ENCODE measurements around the gene MCTP2. TPM values are rescaled to one million over a fixed set of nuclear protein-coding genes. Genes with fewer than 3 reads are reported as not detected.
A peak's percentile ranks its signal among the peaks of the same experiment; 100 is the strongest.

The MCTP2 gene
- total RNA-seq, 1 donor from 2014 or later: 12.8 TPM

- no peak for DNase-seq (ENCODE audit: low spot score in 2 of 2, unreplicated experiment in 2 of 2)
- Mint-ChIP-seq H3K4me1 (peaks cover 49% of the 10 kb centered on the region), H3K9me3 (peaks cover 28% of the 10 kb centered on the region), H3K4me3 (no peak overlapping the region), H3K36me3 (peaks cover 14% of the 10 kb centered on the region), H3K27ac (no peak overlapping the region), H3K27me3 (ENCODE audit: low read depth) (no peaks in the 10 kb centered on the region)
- TF ChIP-seq CTCF (IDR thresholded peaks at IDR 0.05; ENCODE audit: unreplicated experiment): no peak
Measured at GRCh38 chr15:94417501-94418293, 186.3 kb downstream of the MCTP2 start.

GRCh38 chr15:94421706-94422105 is 190.3 kb downstream of the MCTP2 start:
- H3K36me3 Mint-ChIP-seq: peaks cover 14% of the 10 kb centered on the region
- no peak overlapping the region for H3K27ac Mint-ChIP-seq
- H3K9me3 Mint-ChIP-seq: peaks cover 37% of the 10 kb centered on the region
- H3K4me3 Mint-ChIP-seq: no peak overlapping the region
- H3K4me1 Mint-ChIP-seq: peaks cover 12% of the 10 kb centered on the region
- DNase-seq (ENCODE audit: low spot score in 2 of 2, unreplicated experiment in 2 of 2): no peak
- no peaks in the 10 kb centered on the region for H3K27me3 Mint-ChIP-seq (ENCODE audit: low read depth)
- no peak for TF ChIP-seq CTCF (IDR thresholded peaks at IDR 0.05; ENCODE audit: unreplicated experiment)

GRCh38 chr15:94432279-94432678 is 200.9 kb downstream of the MCTP2 start:
- H3K4me3 Mint-ChIP-seq: no peak overlapping the region
- no peak overlapping the region for H3K27ac Mint-ChIP-seq
- no peak for TF ChIP-seq CTCF (IDR thresholded peaks at IDR 0.05; ENCODE audit: unreplicated experiment)
- no peak for DNase-seq (ENCODE audit: low spot score in 2 of 2, unreplicated experiment in 2 of 2)
- no peaks in the 10 kb centered on the region for H3K4me1 Mint-ChIP-seq
- peaks cover under 1% of the 10 kb centered on the region for H3K36me3 Mint-ChIP-seq
- peaks cover 12% of the 10 kb centered on the region for H3K9me3 Mint-ChIP-seq
- H3K27me3 Mint-ChIP-seq (ENCODE audit: low read depth): no peaks in the 10 kb centered on the region

- Mint-ChIP-seq H3K9me3 (no peaks in the 10 kb centered on the region), H3K4me3 (no peak overlapping the region), H3K27me3 (ENCODE audit: low read depth) (no peaks in the 10 kb centered on the region), H3K4me1 (peaks cover 19% of the 10 kb centered on the region), H3K36me3 (no peaks in the 10 kb centered on the region), H3K27ac (no peak overlapping the region)
- TF ChIP-seq CTCF (IDR thresholded peaks at IDR 0.05; ENCODE audit: unreplicated experiment): no peak
- DNase-seq (ENCODE audit: low spot score in 2 of 2, unreplicated experiment in 2 of 2): no peak
Measured at GRCh38 chr15:94439158-94439557, 207.8 kb downstream of the MCTP2 start.

- H3K4me1 Mint-ChIP-seq: peaks cover 34% of the 10 kb centered on the region
- DNase-seq (ENCODE audit: low spot score in 2 of 2, unreplicated experiment in 2 of 2): no peak
- H3K4me3 Mint-ChIP-seq: no peak overlapping the region
- TF ChIP-seq CTCF (IDR thresholded peaks at IDR 0.05; ENCODE audit: unreplicated experiment): no peak
- H3K27me3 Mint-ChIP-seq (ENCODE audit: low read depth): no peaks in the 10 kb centered on the region
- no peaks in the 10 kb centered on the region for H3K36me3 Mint-ChIP-seq
- H3K27ac Mint-ChIP-seq: peak overlapping the region; percentile 52
- no peaks in the 10 kb centered on the region for H3K9me3 Mint-ChIP-seq
Measured at GRCh38 chr15:94441760-94442159, 210.4 kb downstream of the MCTP2 start.

All from mesothelial cell of epicardium (in vitro differentiated cells).